SU-DHL-6 (cell line): ENCODE data around the gene KCNMB4.

Experiments
- H2AFZ ChIP-seq: fragments of 200-600 bp; sonication (generic); 2 replicates; pipeline ENCODE4 v1.6.1; 2014; ENCODE audit warnings: low read depth, mild to moderate bottlenecking, moderate library complexity, mixed read lengths, antibody characterized with exemption, low read length; ENCODE audit not compliant: severe bottlenecking
- H3F3A ChIP-seq: fragments of 200-600 bp; shearing (Covaris generic); 2 replicates; pipeline ENCODE4 v1.6.0; 2016; ENCODE audit warnings: antibody characterized with exemption, mild to moderate bottlenecking; ENCODE audit not compliant: insufficient read depth
- H3K27ac ChIP-seq: fragments of 200-600 bp; sonication (generic); 2 replicates; pipeline ENCODE4 v1.5.1; 2016; ENCODE audit warnings: low read depth, mild to moderate bottlenecking, low read length, moderate library complexity, mixed read lengths
- H3K27me3 ChIP-seq: fragments of 200-600 bp; sonication (generic), shearing (Covaris generic); 2 replicates; pipeline ENCODE4 v1.6.0; 2014; ENCODE audit warnings: mild to moderate bottlenecking, low read length
- H3K36me3 ChIP-seq: fragments of 200-600 bp; sonication (generic); 2 replicates; pipeline ENCODE4 v1.6.1; 2014; ENCODE audit warnings: mild to moderate bottlenecking, low read length, mixed read lengths
- H3K4me2 ChIP-seq: fragments of 300-600, 200-600 bp; shearing (Covaris generic), sonication (generic); 2 replicates; pipeline ENCODE4 v1.6.0; 2014; ENCODE audit warnings: low read length, low read depth, mild to moderate bottlenecking; ENCODE audit not compliant: poor library complexity, severe bottlenecking
- H3K4me3 ChIP-seq: fragments of 200-600 bp; sonication (generic); 2 replicates; pipeline ENCODE4 v1.5.1; 2014; ENCODE audit warnings: antibody characterized with exemption, low read length, mild to moderate bottlenecking, mixed read lengths; ENCODE audit not compliant: insufficient read depth, poor library complexity, severe bottlenecking
- H3K79me2 ChIP-seq: fragments of 200-600 bp; sonication (generic); 2 replicates; pipeline ENCODE4 v1.6.1; 2014; ENCODE audit warnings: mild to moderate bottlenecking, low read length, moderate library complexity; ENCODE audit not compliant: insufficient read depth
- H3K9ac ChIP-seq: fragments of 200-600 bp; sonication (generic); 2 replicates; pipeline ENCODE4 v1.7.0; 2014; ENCODE audit warnings: mild to moderate bottlenecking, low read length
- H3K9me2 ChIP-seq: fragments of 200-600 bp; sonication (generic); replicated peaks from 2 replicates; pipeline ENCODE4 v1.6.1; 2014; ENCODE audit warnings: low read length; ENCODE audit not compliant: insufficient read depth
- H3K9me3 ChIP-seq: fragments of 200-600 bp; sonication (generic); 2 replicates; pipeline ENCODE4 v1.6.1; 2014; ENCODE audit warnings: low read length, mixed read lengths; ENCODE audit not compliant: insufficient read depth
- H4K20me1 ChIP-seq: fragments of 200-600 bp; sonication (generic); 2 replicates; pipeline ENCODE4 v1.6.1; 2014; ENCODE audit warnings: low read depth, mild to moderate bottlenecking, antibody characterized with exemption, low read length, moderate library complexity, mixed read lengths
- EZH2phosphoT487 ChIP-seq: fragments of 200-600 bp; sonication (generic), shearing (Covaris generic); conservative IDR thresholded peaks from 2 replicates; pipeline ENCODE4 v1.6.1; 2018; ENCODE audit warnings: mild to moderate bottlenecking, antibody characterized with exemption, low read length, moderate library complexity, mixed read lengths
- TF ChIP-seq, protein P1 (sequence below): fragments of 200-600 bp; sonication (generic); IDR thresholded peaks from one replicate; pipeline ENCODE4 v1.5.1; 2017; ENCODE audit warnings: antibody characterized with exemption, mild to moderate bottlenecking, low read length, moderate library complexity; ENCODE audit not compliant: insufficient read depth, poor library complexity, severe bottlenecking

Gene KCNMB4

DNA sequence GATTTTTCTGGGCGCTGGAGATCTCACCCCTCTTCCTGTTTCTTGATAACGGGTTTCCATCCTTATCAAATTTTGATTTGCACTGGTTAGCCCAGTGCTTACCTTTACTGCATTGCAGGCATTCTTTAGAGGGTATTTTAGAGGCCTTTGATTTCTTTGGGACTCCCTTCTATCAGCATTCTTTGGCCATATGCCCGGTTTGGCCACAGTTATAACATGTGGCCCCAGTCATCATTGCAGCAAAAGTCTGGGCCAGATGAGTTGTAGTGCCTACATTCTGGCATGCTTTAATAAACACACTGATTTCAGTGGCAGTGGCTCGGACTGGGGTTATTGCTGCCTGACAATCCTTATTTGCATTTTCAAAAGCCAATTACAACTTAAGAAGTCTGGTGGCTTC lies 82.3 kb downstream of the KCNMB4 start:
- Histone ChIP-seq H3K4me3 (no peak overlapping the region), H3K79me2 (no peaks in the 10 kb centered on the region), H3K9me3 (peaks cover 13% of the 10 kb centered on the region; the same call in 1 of the 2 replicates), H3K27me3 (no peaks in the 10 kb centered on the region), H3K4me2 (no peak overlapping the region), H2AFZ (no peak overlapping the region), H4K20me1 (no peaks in the 10 kb centered on the region), H3K9me2 (no peaks in the 10 kb centered on the region), H3F3A (no peaks in the 10 kb centered on the region), H3K36me3 (no peaks in the 10 kb centered on the region), H3K27ac (no peak overlapping the region), H3K9ac (no peak overlapping the region)
- no peak for TF ChIP-seq EZH2phosphoT487
- TF ChIP-seq, protein P1, sequence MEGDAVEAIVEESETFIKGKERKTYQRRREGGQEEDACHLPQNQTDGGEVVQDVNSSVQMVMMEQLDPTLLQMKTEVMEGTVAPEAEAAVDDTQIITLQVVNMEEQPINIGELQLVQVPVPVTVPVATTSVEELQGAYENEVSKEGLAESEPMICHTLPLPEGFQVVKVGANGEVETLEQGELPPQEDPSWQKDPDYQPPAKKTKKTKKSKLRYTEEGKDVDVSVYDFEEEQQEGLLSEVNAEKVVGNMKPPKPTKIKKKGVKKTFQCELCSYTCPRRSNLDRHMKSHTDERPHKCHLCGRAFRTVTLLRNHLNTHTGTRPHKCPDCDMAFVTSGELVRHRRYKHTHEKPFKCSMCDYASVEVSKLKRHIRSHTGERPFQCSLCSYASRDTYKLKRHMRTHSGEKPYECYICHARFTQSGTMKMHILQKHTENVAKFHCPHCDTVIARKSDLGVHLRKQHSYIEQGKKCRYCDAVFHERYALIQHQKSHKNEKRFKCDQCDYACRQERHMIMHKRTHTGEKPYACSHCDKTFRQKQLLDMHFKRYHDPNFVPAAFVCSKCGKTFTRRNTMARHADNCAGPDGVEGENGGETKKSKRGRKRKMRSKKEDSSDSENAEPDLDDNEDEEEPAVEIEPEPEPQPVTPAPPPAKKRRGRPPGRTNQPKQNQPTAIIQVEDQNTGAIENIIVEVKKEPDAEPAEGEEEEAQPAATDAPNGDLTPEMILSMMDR, result no peak

DNA sequence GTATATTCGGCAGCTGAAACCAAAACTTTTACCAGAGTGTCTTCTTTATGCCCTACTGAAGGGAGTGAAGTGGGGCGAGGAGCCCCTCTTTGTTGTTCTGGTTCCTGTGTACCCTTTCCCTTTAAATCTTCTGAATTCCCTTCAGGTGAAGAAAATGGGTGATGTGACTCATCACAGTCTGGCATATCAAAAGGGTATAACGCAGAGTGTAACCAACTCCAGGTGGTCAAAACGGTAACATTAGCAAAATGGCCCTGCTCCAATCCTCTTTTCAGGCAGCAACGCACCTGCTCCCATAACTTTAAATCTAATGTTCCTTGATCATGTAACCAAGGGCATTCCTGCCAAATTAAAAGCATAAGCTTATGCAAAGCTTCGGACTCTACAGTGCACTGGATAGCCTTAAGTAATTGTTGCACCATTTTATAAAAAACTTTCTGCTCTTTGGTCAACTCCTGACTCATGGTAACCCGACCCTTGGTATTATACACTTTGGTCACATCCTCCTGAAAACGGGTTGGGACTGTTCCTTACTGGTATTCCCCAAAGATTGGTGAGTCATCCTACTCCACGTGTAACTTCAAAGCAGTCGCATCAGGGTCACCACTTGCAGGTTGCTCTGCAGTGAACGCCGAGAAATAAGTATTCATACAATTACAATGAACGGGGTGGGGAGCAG lies 83.1 kb downstream of the KCNMB4 start:
- no peak overlapping the region for H3K4me2 ChIP-seq
- no peaks in the 10 kb centered on the region for H3F3A ChIP-seq
- TF ChIP-seq, protein P1, result no peak
- TF ChIP-seq EZH2phosphoT487, result no peak
- no peak overlapping the region for H3K9ac ChIP-seq
- no peaks in the 10 kb centered on the region for H3K9me2 ChIP-seq
- no peak overlapping the region for H3K27ac ChIP-seq
- H3K36me3 ChIP-seq, result no peaks in the 10 kb centered on the region
- peaks cover 13% of the 10 kb centered on the region; the same call in 1 of the 2 replicates for H3K9me3 ChIP-seq
- H2AFZ ChIP-seq, result no peak overlapping the region
- H3K79me2 ChIP-seq, result no peaks in the 10 kb centered on the region
- no peaks in the 10 kb centered on the region for H4K20me1 ChIP-seq
- no peaks in the 10 kb centered on the region for H3K27me3 ChIP-seq
- H3K4me3 ChIP-seq, result no peak overlapping the region

DNA sequence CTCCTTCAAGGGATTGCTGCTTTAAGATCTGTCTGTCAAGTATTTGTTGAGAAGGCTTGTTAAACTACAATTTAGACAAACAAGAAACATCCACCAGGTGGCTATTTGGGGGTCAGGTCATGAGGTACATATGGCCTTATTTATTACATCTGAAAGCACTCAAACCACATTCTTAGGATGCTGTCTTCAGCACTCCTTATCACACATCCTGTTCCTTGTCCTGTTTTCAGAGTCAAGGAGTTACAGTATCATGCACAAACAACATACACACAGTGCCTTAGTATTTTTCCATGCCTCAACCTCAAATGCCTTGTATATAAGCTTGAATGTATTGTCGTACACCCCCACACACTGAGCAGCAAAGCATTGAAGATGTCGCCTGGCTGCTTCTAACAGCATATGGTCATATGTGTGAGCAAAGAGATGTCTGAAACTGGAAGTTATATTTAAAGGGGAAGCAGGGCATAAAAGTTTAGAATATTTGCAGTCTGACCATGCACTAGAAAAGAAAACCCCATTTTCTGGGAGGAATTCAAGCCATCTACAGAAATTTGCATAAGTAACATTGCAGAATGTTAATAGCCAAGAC lies 83.8 kb downstream of the KCNMB4 start:
- H3K4me2 ChIP-seq, result no peak overlapping the region
- H2AFZ ChIP-seq, result no peak overlapping the region
- H4K20me1 ChIP-seq, result no peaks in the 10 kb centered on the region
- no peaks in the 10 kb centered on the region for H3K36me3 ChIP-seq
- H3K9me2 ChIP-seq, result no peaks in the 10 kb centered on the region
- no peak overlapping the region for H3K4me3 ChIP-seq
- no peak overlapping the region for H3K27ac ChIP-seq
- no peaks in the 10 kb centered on the region for H3K27me3 ChIP-seq
- no peaks in the 10 kb centered on the region for H3K79me2 ChIP-seq
- TF ChIP-seq, protein P1, result no peak
- no peak for TF ChIP-seq EZH2phosphoT487
- no peak overlapping the region for H3K9ac ChIP-seq
- H3K9me3 ChIP-seq, result peaks cover 13% of the 10 kb centered on the region; the same call in 1 of the 2 replicates
- H3F3A ChIP-seq, result no peaks in the 10 kb centered on the region
